ENCODE data around the gene FXR2. TPM values are rescaled to one million over a fixed set of nuclear protein-coding genes. Genes with fewer than 3 reads are reported as not detected.

FXR2 gene
- total and polyA plus RNA-seq, 9 of the 15 experiments (the other 6 are each of a cell fraction or from before 2014, with no cell fraction given), result 2.0 to 49.3 (median 24.5) TPM

DNA sequence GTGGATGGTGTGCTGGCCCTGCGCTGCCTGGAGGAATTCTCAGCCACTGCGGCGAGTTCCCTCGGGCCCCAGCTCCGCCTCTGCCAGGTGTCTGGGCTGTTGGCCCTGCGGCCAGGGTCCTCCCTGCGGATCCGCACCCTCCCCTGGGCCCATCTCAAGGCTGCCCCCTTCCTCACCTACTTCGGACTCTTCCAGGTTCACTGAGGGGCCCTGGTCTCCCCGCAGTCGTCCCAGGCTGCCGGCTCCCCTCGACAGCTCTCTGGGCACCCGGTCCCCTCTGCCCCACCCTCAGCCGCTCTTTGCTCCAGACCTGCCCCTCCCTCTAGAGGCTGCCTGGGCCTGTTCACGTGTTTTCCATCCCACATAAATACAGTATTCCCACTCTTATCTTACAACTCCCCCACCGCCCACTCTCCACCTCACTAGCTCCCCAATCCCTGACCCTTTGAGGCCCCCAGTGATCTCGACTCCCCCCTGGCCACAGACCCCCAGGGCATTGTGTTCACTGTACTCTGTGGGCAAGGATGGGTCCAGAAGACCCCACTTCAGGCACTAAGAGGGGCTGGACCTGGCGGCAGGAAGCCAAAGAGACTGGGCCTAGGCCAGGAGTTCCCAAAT is 57.4 kb downstream of the FXR2 start (continued):
- TF ChIP-seq, protein P1, sequence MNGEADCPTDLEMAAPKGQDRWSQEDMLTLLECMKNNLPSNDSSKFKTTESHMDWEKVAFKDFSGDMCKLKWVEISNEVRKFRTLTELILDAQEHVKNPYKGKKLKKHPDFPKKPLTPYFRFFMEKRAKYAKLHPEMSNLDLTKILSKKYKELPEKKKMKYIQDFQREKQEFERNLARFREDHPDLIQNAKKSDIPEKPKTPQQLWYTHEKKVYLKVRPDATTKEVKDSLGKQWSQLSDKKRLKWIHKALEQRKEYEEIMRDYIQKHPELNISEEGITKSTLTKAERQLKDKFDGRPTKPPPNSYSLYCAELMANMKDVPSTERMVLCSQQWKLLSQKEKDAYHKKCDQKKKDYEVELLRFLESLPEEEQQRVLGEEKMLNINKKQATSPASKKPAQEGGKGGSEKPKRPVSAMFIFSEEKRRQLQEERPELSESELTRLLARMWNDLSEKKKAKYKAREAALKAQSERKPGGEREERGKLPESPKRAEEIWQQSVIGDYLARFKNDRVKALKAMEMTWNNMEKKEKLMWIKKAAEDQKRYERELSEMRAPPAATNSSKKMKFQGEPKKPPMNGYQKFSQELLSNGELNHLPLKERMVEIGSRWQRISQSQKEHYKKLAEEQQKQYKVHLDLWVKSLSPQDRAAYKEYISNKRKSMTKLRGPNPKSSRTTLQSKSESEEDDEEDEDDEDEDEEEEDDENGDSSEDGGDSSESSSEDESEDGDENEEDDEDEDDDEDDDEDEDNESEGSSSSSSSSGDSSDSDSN (IDR thresholded peaks at IDR 0.05; ENCODE audit: borderline replicate concordance in 1 of 2, low read depth in 2 of 2, low read length in 2 of 2), result no peak
- TF ChIP-seq PTTG1 (tag; IDR thresholded peaks at IDR 0.05; ENCODE audit: low read depth) (no peak), ZNF12 (CRISPR knock-in tag; IDR thresholded peaks at IDR 0.05) (no peak), ZNF696 (CRISPR knock-in tag; conservative IDR thresholded peaks at IDR 0.05) (no peak), TCF7 (IDR thresholded peaks at IDR 0.05; ENCODE audit: borderline replicate concordance) (no peak)

DNA sequence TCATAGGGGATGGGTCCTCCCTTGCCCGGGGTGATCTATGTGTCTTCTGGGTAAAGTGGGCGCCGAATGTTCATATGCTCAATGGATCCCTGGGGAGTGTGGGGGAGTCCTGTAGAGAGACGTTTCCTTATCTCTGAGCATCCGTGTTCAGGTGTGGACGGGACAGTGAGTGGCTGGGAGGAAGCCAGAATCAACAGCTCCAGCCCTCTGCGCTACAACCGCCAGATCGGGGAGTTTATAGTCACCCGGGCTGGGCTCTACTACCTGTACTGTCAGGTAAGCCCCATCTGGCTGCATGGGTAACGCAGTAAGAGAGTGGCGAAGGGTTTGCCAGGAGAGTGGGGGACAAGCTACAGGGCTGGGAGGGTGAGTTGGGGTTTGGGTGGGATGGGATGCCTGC is 58.1 kb downstream of the FXR2 start:
- Histone ChIP-seq H3K4me1 (replicated peaks in 1 of 2; ENCODE audit: control insufficient read depth in 2 of 2, insufficient read depth in 2 of 2, low read length in 2 of 2) (peaks cover 10 to 44% of the 10 kb centered on the region in 2 experiments; a peak in 4 of 5 replicates), H4K20me1 (replicated peaks; ENCODE audit: control insufficient read depth, insufficient read depth, low read length) (no peaks in the 10 kb centered on the region), H3K4me2 (ENCODE audit: insufficient read depth, low read length) (no peak overlapping the region), H3K9me3 (replicated peaks; ENCODE audit: control insufficient read depth, insufficient read depth, low read depth, low read length) (no peaks in the 10 kb centered on the region), H3K9ac (ENCODE audit: insufficient read depth in 1 of 2, low read depth in 2 of 2, low read length in 2 of 2) (peak overlapping the region in 1 of 2 experiments; percentile 20; a peak in 1 of 4 replicates), H3K27ac (ENCODE audit: extremely low read depth, low read depth, low read length) (no peak overlapping the region), H3K27me3 (ENCODE audit: control insufficient read depth in 2 of 2, insufficient read depth in 2 of 2, low read length in 2 of 2) (no peaks in the 10 kb centered on the region), H3K9me1 (ENCODE audit: control insufficient read depth, insufficient read depth, low read length) (no peaks in the 10 kb centered on the region), H3K79me2 (ENCODE audit: control insufficient read depth, insufficient read depth, low read length) (peaks cover 5% of the 10 kb centered on the region; the same call in 2 of the 3 replicates), H2AFZ (ENCODE audit: low read depth, low read length) (no peak overlapping the region), H3K4me3 (no peak overlapping the region), H3K36me3 (ENCODE audit: control insufficient read depth, insufficient read depth, low read length) (no peaks in the 10 kb centered on the region)
- ChIA-PET POLR2A (interaction anchor here (0.6 to 1.2 kb wide), 3 partner anchors 18 to 117 kb away, joined by 3 read pairs; no protein-coding TSS in a partner anchor), CTCF (ENCODE audit: low intra/inter-chr PET ratio) (no interaction called here)
- DNase-seq (ENCODE audit: extremely low read depth in 1 of 4, low spot score in 3 of 4) (no peak), ATAC-seq (no peak), FAIRE-seq (no peak)
- BruUV-seq (replicated peaks), result no TSS peak
- 29% methylated on average over 8 of the region's 12 CpGs for WGBS (ENCODE audit: insufficient coverage, low coverage, missing lambda C conversion rate)
- intact Hi-C loops (cut with micrococcal nuclease) (no loop called here), in situ Hi-C loops (cut with MboI) (loop anchor here (10.0 to 25.0 kb wide), 2 partner anchors 202 to 519 kb away; partner anchors contain the start of genes KCTD11, SLC16A11, SLC16A13 and TMEM95)
- no peak for TF ChIP-seq ZNF12 (CRISPR knock-in tag; IDR thresholded peaks at IDR 0.05)
- no peak for TF ChIP-seq TCFL5 (CRISPR knock-in tag; conservative IDR thresholded peaks at IDR 0.05)
- TF ChIP-seq NCOA1 (IDR thresholded peaks at IDR 0.05; ENCODE audit: low read depth), result no peak
- TF ChIP-seq COPS2 (conservative IDR thresholded peaks at IDR 0.05), result no peak
- no peak for TF ChIP-seq ZNF316 (IDR thresholded peaks at IDR 0.05)
- TF ChIP-seq, protein P2, sequence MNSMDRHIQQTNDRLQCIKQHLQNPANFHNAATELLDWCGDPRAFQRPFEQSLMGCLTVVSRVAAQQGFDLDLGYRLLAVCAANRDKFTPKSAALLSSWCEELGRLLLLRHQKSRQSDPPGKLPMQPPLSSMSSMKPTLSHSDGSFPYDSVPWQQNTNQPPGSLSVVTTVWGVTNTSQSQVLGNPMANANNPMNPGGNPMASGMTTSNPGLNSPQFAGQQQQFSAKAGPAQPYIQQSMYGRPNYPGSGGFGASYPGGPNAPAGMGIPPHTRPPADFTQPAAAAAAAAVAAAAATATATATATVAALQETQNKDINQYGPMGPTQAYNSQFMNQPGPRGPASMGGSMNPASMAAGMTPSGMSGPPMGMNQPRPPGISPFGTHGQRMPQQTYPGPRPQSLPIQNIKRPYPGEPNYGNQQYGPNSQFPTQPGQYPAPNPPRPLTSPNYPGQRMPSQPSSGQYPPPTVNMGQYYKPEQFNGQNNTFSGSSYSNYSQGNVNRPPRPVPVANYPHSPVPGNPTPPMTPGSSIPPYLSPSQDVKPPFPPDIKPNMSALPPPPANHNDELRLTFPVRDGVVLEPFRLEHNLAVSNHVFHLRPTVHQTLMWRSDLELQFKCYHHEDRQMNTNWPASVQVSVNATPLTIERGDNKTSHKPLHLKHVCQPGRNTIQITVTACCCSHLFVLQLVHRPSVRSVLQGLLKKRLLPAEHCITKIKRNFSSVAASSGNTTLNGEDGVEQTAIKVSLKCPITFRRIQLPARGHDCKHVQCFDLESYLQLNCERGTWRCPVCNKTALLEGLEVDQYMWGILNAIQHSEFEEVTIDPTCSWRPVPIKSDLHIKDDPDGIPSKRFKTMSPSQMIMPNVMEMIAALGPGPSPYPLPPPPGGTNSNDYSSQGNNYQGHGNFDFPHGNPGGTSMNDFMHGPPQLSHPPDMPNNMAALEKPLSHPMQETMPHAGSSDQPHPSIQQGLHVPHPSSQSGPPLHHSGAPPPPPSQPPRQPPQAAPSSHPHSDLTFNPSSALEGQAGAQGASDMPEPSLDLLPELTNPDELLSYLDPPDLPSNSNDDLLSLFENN (IDR thresholded peaks at IDR 0.05; ENCODE audit: low read depth in 2 of 2, low read length in 2 of 2), result no peak
- TF ChIP-seq ZNF644 (tag; IDR thresholded peaks at IDR 0.05; ENCODE audit: low read depth), result no peak
- no peak for TF ChIP-seq ZNF23 (CRISPR knock-in tag; IDR thresholded peaks at IDR 0.05)
- no peak for TF ChIP-seq PHF21A (IDR thresholded peaks at IDR 0.05; ENCODE audit: borderline replicate concordance, low read depth)
- TF ChIP-seq RBM17 (IDR thresholded peaks at IDR 0.05; ENCODE audit: borderline replicate concordance, low read depth, low read length), result no peak
- TF ChIP-seq KDM1A (IDR thresholded peaks at IDR 0.05), result no peak
- TF ChIP-seq ZNF586 (CRISPR knock-in tag; conservative IDR thresholded peaks at IDR 0.05), result no peak
- no peak for TF ChIP-seq HDGF (IDR thresholded peaks at IDR 0.05)

All from K562 (cell line).